ENCODE results near the gene LRTM2. TPM values are rescaled to one million over a fixed set of nuclear protein-coding genes. Genes with fewer than 3 reads are reported as not detected.

Gene LRTM2
- total and polyA plus RNA-seq, 2 experiments from 2014 or later, result not detected

GRCh38 chr12:1812650-1813302 lies 7.6 kb upstream of the LRTM2 start:
- Histone ChIP-seq H4K20me1 (ENCODE audit: insufficient read depth, poor library complexity, severe bottlenecking) (no peaks in the 10 kb centered on the region), H2AFZ (no peak overlapping the region), H3K27me3 (no peaks in the 10 kb centered on the region), H3K4me2 (no peak overlapping the region), H3K9me2 (replicated peaks; ENCODE audit: insufficient read depth) (no peaks in the 10 kb centered on the region), H3K9me3 (ENCODE audit: low read depth) (no peaks in the 10 kb centered on the region), H3K36me3 (replicated peaks; ENCODE audit: insufficient read depth, low read depth) (no peaks in the 10 kb centered on the region), H3K79me2 (no peaks in the 10 kb centered on the region), H3K27ac (peak overlapping the region; percentile 69), H3K4me1 (ENCODE audit: insufficient read depth) (peaks cover 3% of the 10 kb centered on the region), H3K4me3 (no peak overlapping the region)
- no peak for TF ChIP-seq CTCF (IDR thresholded peaks at IDR 0.05; ENCODE audit: poor library complexity)
- no peak for TF ChIP-seq EZH2phosphoT487 (IDR thresholded peaks at IDR 0.05; ENCODE audit: low read depth, severe bottlenecking, unreplicated experiment)
- no peak for TF ChIP-seq EZH2 (IDR thresholded peaks at IDR 0.05; ENCODE audit: borderline replicate concordance)
- peak; percentile 62 for DNase-seq (ENCODE audit: low spot score)
- WGBS (ENCODE audit: low lambda C conversion rate, missing lambda C conversion rate), result 75% methylated on average over 17 of the region's 17 CpGs

DNA sequence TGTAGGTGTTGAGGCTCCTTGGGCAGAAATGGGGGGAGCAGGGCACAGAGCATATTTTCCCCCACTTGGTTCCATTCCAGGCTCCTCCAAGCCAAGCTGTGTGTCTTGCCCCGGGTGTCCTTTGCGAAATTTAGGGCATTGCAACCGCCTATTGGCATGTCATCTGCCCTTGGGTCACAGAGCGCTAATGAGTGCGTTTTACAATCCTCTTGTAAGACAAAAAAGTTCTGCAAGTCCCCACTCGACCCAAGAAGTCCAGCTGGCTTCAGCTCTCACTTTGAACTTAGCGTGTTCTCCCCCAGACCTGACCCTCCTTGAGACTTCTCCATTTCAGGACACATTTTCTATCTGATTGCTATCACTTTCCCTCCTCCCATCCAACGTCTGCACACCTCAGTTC lies 6.1 kb upstream of the LRTM2 start:
- no peaks in the 10 kb centered on the region for H3K79me2 ChIP-seq
- no peaks in the 10 kb centered on the region for H3K36me3 ChIP-seq (replicated peaks; ENCODE audit: insufficient read depth, low read depth)
- H3K9me3 ChIP-seq (ENCODE audit: low read depth), result no peaks in the 10 kb centered on the region
- peaks cover 3% of the 10 kb centered on the region for H3K4me1 ChIP-seq (ENCODE audit: insufficient read depth)
- DNase-seq (ENCODE audit: low spot score), result no peak
- no peak overlapping the region for H3K4me2 ChIP-seq
- no peak for TF ChIP-seq CTCF (IDR thresholded peaks at IDR 0.05; ENCODE audit: poor library complexity)
- TF ChIP-seq EZH2phosphoT487 (IDR thresholded peaks at IDR 0.05; ENCODE audit: low read depth, severe bottlenecking, unreplicated experiment), result no peak
- no peak for TF ChIP-seq EZH2 (IDR thresholded peaks at IDR 0.05; ENCODE audit: borderline replicate concordance)
- H2AFZ ChIP-seq, result no peak overlapping the region
- no peak overlapping the region for H3K4me3 ChIP-seq
- no peaks in the 10 kb centered on the region for H3K27me3 ChIP-seq
- 88% methylated on average over 8 of the region's 8 CpGs for WGBS (ENCODE audit: low lambda C conversion rate, missing lambda C conversion rate)
- H4K20me1 ChIP-seq (ENCODE audit: insufficient read depth, poor library complexity, severe bottlenecking), result no peaks in the 10 kb centered on the region
- no peaks in the 10 kb centered on the region for H3K9me2 ChIP-seq (replicated peaks; ENCODE audit: insufficient read depth)
- H3K27ac ChIP-seq, result no peak overlapping the region

DNA sequence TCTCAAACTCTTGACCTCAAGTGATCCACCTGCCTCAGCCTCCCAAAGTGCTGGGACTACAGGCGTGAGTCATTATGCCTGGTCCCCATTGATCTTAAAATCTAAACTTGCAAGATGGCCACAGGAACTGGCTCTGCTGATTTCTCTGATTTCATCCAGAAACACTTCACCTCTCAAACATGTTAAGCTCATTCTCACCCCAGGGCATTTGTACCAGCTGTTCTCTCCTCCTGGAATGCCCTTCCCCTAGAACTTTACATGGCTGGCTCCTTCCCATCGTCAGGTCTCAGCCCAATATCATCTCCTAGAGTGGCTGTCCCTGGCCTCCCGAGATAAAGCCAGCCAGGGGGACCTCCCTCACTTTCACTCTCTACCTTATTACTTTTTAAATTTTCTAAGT lies 5.3 kb upstream of the LRTM2 start:
- no peak for DNase-seq (ENCODE audit: low spot score)
- no peaks in the 10 kb centered on the region for H3K79me2 ChIP-seq
- peaks cover 8% of the 10 kb centered on the region for H3K27me3 ChIP-seq
- H3K9me3 ChIP-seq (ENCODE audit: low read depth), result no peaks in the 10 kb centered on the region
- no peaks in the 10 kb centered on the region for H3K36me3 ChIP-seq (replicated peaks; ENCODE audit: insufficient read depth, low read depth)
- H3K9me2 ChIP-seq (replicated peaks; ENCODE audit: insufficient read depth), result no peaks in the 10 kb centered on the region
- WGBS (ENCODE audit: low lambda C conversion rate, missing lambda C conversion rate), result 78% methylated on average over 3 of the region's 3 CpGs
- no peaks in the 10 kb centered on the region for H3K4me1 ChIP-seq (ENCODE audit: insufficient read depth)
- H2AFZ ChIP-seq, result no peak overlapping the region
- H4K20me1 ChIP-seq (ENCODE audit: insufficient read depth, poor library complexity, severe bottlenecking), result no peaks in the 10 kb centered on the region
- H3K4me2 ChIP-seq, result no peak overlapping the region
- no peak overlapping the region for H3K4me3 ChIP-seq
- no peak for TF ChIP-seq EZH2phosphoT487 (IDR thresholded peaks at IDR 0.05; ENCODE audit: low read depth, severe bottlenecking, unreplicated experiment)
- no peak for TF ChIP-seq CTCF (IDR thresholded peaks at IDR 0.05; ENCODE audit: poor library complexity)
- TF ChIP-seq EZH2 (IDR thresholded peaks at IDR 0.05; ENCODE audit: borderline replicate concordance), result no peak
- no peak overlapping the region for H3K27ac ChIP-seq
